ENCODE data around the gene ATP6AP2. TPM values are rescaled to one million over a fixed set of nuclear protein-coding genes. Genes with fewer than 3 reads are reported as not detected.

Gene ATP6AP2
- total RNA-seq, 1 experiment from 2014 or later = 67.5 TPM

- no peak for DNase-seq
- no peak overlapping the region for H3K56ac ChIP-seq (ENCODE audit: insufficient read length, low read depth, low read length)
- TF ChIP-seq CTCF (conservative IDR thresholded peaks at IDR 0.05) = no peak
- peaks cover 2% of the 10 kb centered on the region; the same call in 1 of the 2 replicates for H3K4me1 ChIP-seq (ENCODE audit: insufficient read depth, low read length)
- no peak overlapping the region for H3K23ac ChIP-seq (ENCODE audit: insufficient read length, low read depth, low read length)
- H3K27ac ChIP-seq (ENCODE audit: insufficient read length, low read depth, low read length) = no peak overlapping the region
- H2BK120ac ChIP-seq (ENCODE audit: low read depth, low read length, poor library complexity, severe bottlenecking) = no peak overlapping the region
- H3K9ac ChIP-seq (ENCODE audit: extremely low read depth, insufficient read length, low read length) = no peak overlapping the region
- no peak overlapping the region for H2AK5ac ChIP-seq (ENCODE audit: insufficient read length, low read length)
- H2BK12ac ChIP-seq (ENCODE audit: insufficient read length, low read depth, low read length) = no peak overlapping the region
- no peak overlapping the region for H4K5ac ChIP-seq (ENCODE audit: insufficient read length, low read depth, low read length)
- H3K27me3 ChIP-seq (ENCODE audit: insufficient read depth, low read length) = no peaks in the 10 kb centered on the region
- no peak overlapping the region for H3K4me2 ChIP-seq (ENCODE audit: insufficient read depth, insufficient read length, low read length)
- no peak overlapping the region for H3K14ac ChIP-seq (ENCODE audit: insufficient read depth, low read length)
- Mint-ChIP-seq H3K9me3 (peaks cover 70 to 74% of the 10 kb centered on the region in 2 experiments), H3K27ac (no peak overlapping the region), H3K36me3 (ENCODE audit: insufficient read depth in 1 of 3, low read depth in 3 of 3) (no peaks in the 10 kb centered on the region; a peak in 1 of 7 replicates), H3K4me1 (peaks cover 7 to 10% of the 10 kb centered on the region in 2 experiments), H3K27me3 (ENCODE audit: low read depth) (peaks cover 2% of the 10 kb centered on the region), H3K4me3 (no peak overlapping the region)
- no peaks in the 10 kb centered on the region for H3K79me1 ChIP-seq (ENCODE audit: insufficient read depth, low read depth, low read length, poor library complexity, severe bottlenecking)
- H2BK15ac ChIP-seq (ENCODE audit: low read depth, low read length) = no peak overlapping the region
- no peak overlapping the region for H3K18ac ChIP-seq (ENCODE audit: insufficient read length, low read depth, low read length)
- H2BK5ac ChIP-seq (ENCODE audit: insufficient read length, low read length) = no peak overlapping the region
- no peak overlapping the region for H2AFZ ChIP-seq (ENCODE audit: low read length)
- no peak overlapping the region for H4K8ac ChIP-seq (replicated peaks; ENCODE audit: insufficient read length, low read depth, low read length)
- no peaks in the 10 kb centered on the region for H3K23me2 ChIP-seq (ENCODE audit: insufficient read length, low read depth, low read length, poor library complexity, severe bottlenecking)
- no peak overlapping the region for H4K91ac ChIP-seq (ENCODE audit: insufficient read length, low read depth, low read length)
- H3K4ac ChIP-seq (ENCODE audit: low read depth, low read length) = no peak overlapping the region
- H4K20me1 ChIP-seq (ENCODE audit: control insufficient read depth, insufficient read depth, insufficient read length) = no peaks in the 10 kb centered on the region
- no peaks in the 10 kb centered on the region for H3K9me3 ChIP-seq (ENCODE audit: control insufficient read depth, low read depth, low read length)
- H2BK20ac ChIP-seq (ENCODE audit: low read depth, low read length, poor library complexity, severe bottlenecking) = no peak overlapping the region
- no peak overlapping the region for H3T11ph ChIP-seq (ENCODE audit: low read length)
- no peaks in the 10 kb centered on the region for H3K79me2 ChIP-seq (ENCODE audit: insufficient read depth, low read length)
- no CpG with 5 or more reads among the region's 16 CpGs for WGBS (ENCODE audit: extremely low coverage, insufficient read length, low lambda C conversion rate)
Observed at GRCh38 chrX:40531056-40531826, 49.5 kb upstream of the ATP6AP2 start.
